GM21717 (cell line): Measurements from ENCODE around the gene PLSCR1.

Source experiments
- ATAC-seq: cut with Tn5 transposase; IDR thresholded peaks from one replicate; pipeline ENCODE4 v1.9.1; 2021; ENCODE audit warnings: mild to moderate bottlenecking, moderate library complexity; ENCODE audit not compliant: unreplicated experiment

Gene PLSCR1

GRCh38 chr3:146544002-146544928 lies at the start of gene PLSCR1:
Gene PLSCR1 (minus strand): TSS chr3:146544607. CDS start chr3:146536552, 8,055 bp downstream.
- peak; percentile 85 for ATAC-seq

GRCh38 chr3:146593776-146594175 lies 49.4 kb upstream of the PLSCR1 start:
- no peak for ATAC-seq

GRCh38 chr3:146590521-146590920 lies 46.1 kb upstream of the PLSCR1 start:
- ATAC-seq = no peak

GRCh38 chr3:146589899-146590508 lies 45.6 kb upstream of the PLSCR1 start:
- ATAC-seq = no peak

- ATAC-seq = no peak
Measured at GRCh38 chr3:146585156-146585555, 40.7 kb upstream of the PLSCR1 start.

- ATAC-seq = no peak
Measured at GRCh38 chr3:146581951-146582467, 37.6 kb upstream of the PLSCR1 start.

GRCh38 chr3:146581080-146581601 lies 36.7 kb upstream of the PLSCR1 start:
- ATAC-seq = no peak

GRCh38 chr3:146577662-146578061 lies 33.3 kb upstream of the PLSCR1 start:
- peak; percentile 69 for ATAC-seq

- ATAC-seq = no peak
Measured at GRCh38 chr3:146575636-146576035, 31.2 kb upstream of the PLSCR1 start.

- ATAC-seq = no peak
Measured at GRCh38 chr3:146574173-146574572, 29.8 kb upstream of the PLSCR1 start.

GRCh38 chr3:146569314-146569713 lies 24.9 kb upstream of the PLSCR1 start:
- ATAC-seq = no peak

GRCh38 chr3:146566138-146566537 lies 21.7 kb upstream of the PLSCR1 start:
- ATAC-seq = no peak

- ATAC-seq = no peak
Measured at GRCh38 chr3:146561879-146562278, 17.5 kb upstream of the PLSCR1 start.

GRCh38 chr3:146561463-146561862 lies 17.1 kb upstream of the PLSCR1 start:
- no peak for ATAC-seq

- ATAC-seq = no peak
Measured at GRCh38 chr3:146560678-146561077, 16.3 kb upstream of the PLSCR1 start.

- no peak for ATAC-seq
Measured at GRCh38 chr3:146559388-146559787, 15.0 kb upstream of the PLSCR1 start.

- no peak for ATAC-seq
Measured at GRCh38 chr3:146558781-146559180, 14.4 kb upstream of the PLSCR1 start.

- no peak for ATAC-seq
Measured at GRCh38 chr3:146557745-146558144, 13.3 kb upstream of the PLSCR1 start.

- no peak for ATAC-seq
Measured at GRCh38 chr3:146555311-146555710, 10.9 kb upstream of the PLSCR1 start.

- no peak for ATAC-seq
Measured at GRCh38 chr3:146554151-146554760, 9.8 kb upstream of the PLSCR1 start.
